Vagina (tissue), 2 donors: ENCODE measurements around the gene ST6GALNAC3. TPM values are rescaled to one million over a fixed set of nuclear protein-coding genes. Genes with fewer than 3 reads are reported as not detected.

ENCODE experiments used
- DNase-seq, 2 donors: peaks; one replicate each; pipeline ENCODE4 v3.0.0-alpha.2; 2017; ENCODE audit errors: extremely low spot score in 2 of 2
- H3K27ac ChIP-seq: fragments of 200-600 bp; sonication (generic); one replicate; pipeline ENCODE4 v1.5.1; 2019
- H3K27me3 ChIP-seq: fragments of 200-600 bp; sonication (generic); one replicate; pipeline ENCODE4 v1.5.1; 2019
- H3K36me3 ChIP-seq, 2 donors: fragments of 200-600 bp; sonication (generic); one replicate each; pipeline ENCODE4 v1.5.1; 2017 to 2019
- H3K4me1 ChIP-seq: fragments of 200-600 bp; sonication (generic); one replicate; pipeline ENCODE4 v1.5.1; 2019
- H3K4me3 ChIP-seq, 2 donors: fragments of 200-600 bp; sonication (generic); 1 replicate in 1 of 2; 2 replicates in 1 of 2; pipeline ENCODE4 v1.5.1; 2016 to 2019
- H3K9me3 ChIP-seq: fragments of 200-600 bp; sonication (generic); one replicate; pipeline ENCODE4 v1.5.1; 2019
- CTCF ChIP-seq, 3 experiments: fragments of 450-650 bp in 2 of 3; fragments of 200-600 bp in 1 of 3; sonication (generic) in 1 of 3; IDR thresholded peaks; one replicate each; pipeline ENCODE4 v1.5.1; 2017 to 2019; ENCODE audit warnings: antibody characterized with exemption in 3 of 3, mild to moderate bottlenecking in 2 of 3, moderate library complexity in 2 of 3
- POLR2A ChIP-seq, 2 donors: fragments of 450-650 bp; IDR thresholded peaks; one replicate each; pipeline ENCODE4 v1.6.1; 2017; ENCODE audit warnings: antibody characterized with exemption in 2 of 2, mild to moderate bottlenecking in 2 of 2, moderate library complexity in 2 of 2
- POLR2AphosphoS5 ChIP-seq, 2 donors: sonication (generic); formaldehyde crosslinking; IDR thresholded peaks; one replicate each; pipeline ENCODE4 v1.9.0; 2017; ENCODE audit warnings: antibody characterized with exemption in 2 of 2, mild to moderate bottlenecking in 2 of 2, low read depth in 1 of 2; ENCODE audit not compliant: insufficient read depth in 1 of 2
- intact Hi-C: fragments of 100-400 bp; cut with DNase I; formaldehyde crosslinking; loops from one replicate; pipeline ENCODE4 v1.15.1; 2023
- total RNA-seq: library from RNA; depleted of rRNA; stranded (reverse); fragments of >200 nt; gene quantifications from one replicate; pipeline ENCODE4 v1.2.3, GENCODE V29; 2016

The ST6GALNAC3 gene
- total RNA-seq, 1 donor from 2014 or later: 21.1 TPM

GRCh38 chr1:76142771-76143540 lies 68.4 kb downstream of the ST6GALNAC3 start:
- no peaks in the 10 kb centered on the region for H3K27me3 ChIP-seq
- no peak overlapping the region for H3K27ac ChIP-seq
- H3K4me3 ChIP-seq: no peak overlapping the region
- intact Hi-C loops: no loop called here
- no peak for DNase-seq
- no peaks in the 10 kb centered on the region for H3K36me3 ChIP-seq
- no peaks in the 10 kb centered on the region for H3K4me1 ChIP-seq
- no peak for TF ChIP-seq POLR2A (IDR thresholded peaks at IDR 0.05)
- no peak for TF ChIP-seq POLR2AphosphoS5 (IDR thresholded peaks at IDR 0.05; ENCODE audit: insufficient read depth in 1 of 2, low read depth in 1 of 2)
- no peak for TF ChIP-seq CTCF (IDR thresholded peaks at IDR 0.05)
- H3K9me3 ChIP-seq: no peaks in the 10 kb centered on the region

- Histone ChIP-seq H3K9me3 (no peaks in the 10 kb centered on the region), H3K4me3 (no peak overlapping the region), H3K4me1 (no peaks in the 10 kb centered on the region), H3K36me3 (no peaks in the 10 kb centered on the region), H3K27ac (no peak overlapping the region), H3K27me3 (no peaks in the 10 kb centered on the region)
- TF ChIP-seq CTCF (IDR thresholded peaks at IDR 0.05) (no peak), POLR2A (IDR thresholded peaks at IDR 0.05) (no peak), POLR2AphosphoS5 (IDR thresholded peaks at IDR 0.05; ENCODE audit: insufficient read depth in 1 of 2, low read depth in 1 of 2) (no peak)
- DNase-seq: no peak
- intact Hi-C loops: no loop called here
These were observed 69.7 kb downstream of the ST6GALNAC3 start for GRCh38 chr1:76144247-76144646.

GRCh38 chr1:76145332-76145731 lies 70.8 kb downstream of the ST6GALNAC3 start:
- Histone ChIP-seq H3K36me3 (no peaks in the 10 kb centered on the region), H3K9me3 (no peaks in the 10 kb centered on the region), H3K27ac (no peak overlapping the region), H3K4me1 (no peaks in the 10 kb centered on the region), H3K27me3 (no peaks in the 10 kb centered on the region), H3K4me3 (no peak overlapping the region)
- no peak for DNase-seq
- no peak for TF ChIP-seq POLR2AphosphoS5 (IDR thresholded peaks at IDR 0.05; ENCODE audit: insufficient read depth in 1 of 2, low read depth in 1 of 2)
- TF ChIP-seq CTCF (IDR thresholded peaks at IDR 0.05): no peak
- no peak for TF ChIP-seq POLR2A (IDR thresholded peaks at IDR 0.05)
- intact Hi-C loops: no loop called here

GRCh38 chr1:76146184-76146583 lies 71.6 kb downstream of the ST6GALNAC3 start:
- H3K27me3 ChIP-seq: no peaks in the 10 kb centered on the region
- H3K4me1 ChIP-seq: no peaks in the 10 kb centered on the region
- H3K9me3 ChIP-seq: no peaks in the 10 kb centered on the region
- TF ChIP-seq POLR2A (IDR thresholded peaks at IDR 0.05): no peak
- TF ChIP-seq POLR2AphosphoS5 (IDR thresholded peaks at IDR 0.05; ENCODE audit: insufficient read depth in 1 of 2, low read depth in 1 of 2): no peak
- no peaks in the 10 kb centered on the region for H3K36me3 ChIP-seq
- intact Hi-C loops: no loop called here
- H3K4me3 ChIP-seq: no peak overlapping the region
- DNase-seq: no peak
- H3K27ac ChIP-seq: no peak overlapping the region

- DNase-seq: no peak
- Histone ChIP-seq H3K36me3 (no peaks in the 10 kb centered on the region), H3K4me1 (no peaks in the 10 kb centered on the region), H3K27ac (no peak overlapping the region), H3K9me3 (no peaks in the 10 kb centered on the region), H3K4me3 (no peak overlapping the region), H3K27me3 (no peaks in the 10 kb centered on the region)
- TF ChIP-seq POLR2A (IDR thresholded peaks at IDR 0.05) (no peak), CTCF (IDR thresholded peaks at IDR 0.05) (no peak), POLR2AphosphoS5 (IDR thresholded peaks at IDR 0.05; ENCODE audit: insufficient read depth in 1 of 2, low read depth in 1 of 2) (no peak)
- intact Hi-C loops: no loop called here
These were observed 73.4 kb downstream of the ST6GALNAC3 start for GRCh38 chr1:76147917-76148316.
